ENCODE results near the gene KCNK10. TPM values are rescaled to one million over a fixed set of nuclear protein-coding genes. Genes with fewer than 3 reads are reported as not detected.

KCNK10 gene
- total and polyA plus RNA-seq, 2 experiments from 2014 or later, result 1.6 to 1.7 TPM

DNA sequence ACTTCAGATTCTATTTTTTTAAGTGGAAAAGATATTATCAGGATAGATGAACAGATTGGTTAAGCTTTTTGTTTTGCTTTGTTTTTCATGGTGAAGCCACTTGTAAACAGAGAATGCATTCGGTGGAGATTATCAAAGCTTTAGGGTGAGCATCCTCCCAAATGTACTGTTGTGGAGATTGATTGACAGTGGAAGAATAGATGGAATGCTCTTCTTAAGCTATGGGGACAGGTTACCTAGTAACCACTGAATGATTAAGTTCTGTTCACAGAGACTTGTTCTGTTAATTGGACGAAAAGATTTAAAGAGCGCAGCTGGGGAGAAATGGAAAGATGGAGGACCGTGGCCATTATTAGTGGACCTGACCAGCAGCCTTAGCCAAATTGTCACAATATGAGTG, 40.6 kb upstream of the KCNK10 start:
- DNase-seq (ENCODE audit: low spot score), result no peak
- Histone ChIP-seq H3K27ac (no peak overlapping the region), H3K9me3 (ENCODE audit: low read depth) (no peaks in the 10 kb centered on the region), H3K27me3 (no peaks in the 10 kb centered on the region), H3K79me2 (no peaks in the 10 kb centered on the region), H3K9me2 (replicated peaks; ENCODE audit: insufficient read depth) (no peaks in the 10 kb centered on the region), H3K36me3 (replicated peaks; ENCODE audit: insufficient read depth, low read depth) (no peaks in the 10 kb centered on the region), H3K4me3 (no peak overlapping the region), H3K4me2 (no peak overlapping the region), H4K20me1 (ENCODE audit: insufficient read depth, poor library complexity, severe bottlenecking) (no peaks in the 10 kb centered on the region), H2AFZ (no peak overlapping the region), H3K4me1 (ENCODE audit: insufficient read depth) (no peaks in the 10 kb centered on the region)
- WGBS (ENCODE audit: low lambda C conversion rate, missing lambda C conversion rate), result 84% methylated on average over 4 of the region's 4 CpGs
- TF ChIP-seq, protein P1, sequence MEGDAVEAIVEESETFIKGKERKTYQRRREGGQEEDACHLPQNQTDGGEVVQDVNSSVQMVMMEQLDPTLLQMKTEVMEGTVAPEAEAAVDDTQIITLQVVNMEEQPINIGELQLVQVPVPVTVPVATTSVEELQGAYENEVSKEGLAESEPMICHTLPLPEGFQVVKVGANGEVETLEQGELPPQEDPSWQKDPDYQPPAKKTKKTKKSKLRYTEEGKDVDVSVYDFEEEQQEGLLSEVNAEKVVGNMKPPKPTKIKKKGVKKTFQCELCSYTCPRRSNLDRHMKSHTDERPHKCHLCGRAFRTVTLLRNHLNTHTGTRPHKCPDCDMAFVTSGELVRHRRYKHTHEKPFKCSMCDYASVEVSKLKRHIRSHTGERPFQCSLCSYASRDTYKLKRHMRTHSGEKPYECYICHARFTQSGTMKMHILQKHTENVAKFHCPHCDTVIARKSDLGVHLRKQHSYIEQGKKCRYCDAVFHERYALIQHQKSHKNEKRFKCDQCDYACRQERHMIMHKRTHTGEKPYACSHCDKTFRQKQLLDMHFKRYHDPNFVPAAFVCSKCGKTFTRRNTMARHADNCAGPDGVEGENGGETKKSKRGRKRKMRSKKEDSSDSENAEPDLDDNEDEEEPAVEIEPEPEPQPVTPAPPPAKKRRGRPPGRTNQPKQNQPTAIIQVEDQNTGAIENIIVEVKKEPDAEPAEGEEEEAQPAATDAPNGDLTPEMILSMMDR (IDR thresholded peaks at IDR 0.05; ENCODE audit: poor library complexity), result no peak
- TF ChIP-seq EZH2 (IDR thresholded peaks at IDR 0.05; ENCODE audit: borderline replicate concordance) (no peak), EZH2phosphoT487 (IDR thresholded peaks at IDR 0.05; ENCODE audit: low read depth, severe bottlenecking, unreplicated experiment) (no peak)

GRCh38 chr14:88359500-88359899, 36.4 kb upstream of the KCNK10 start:
- Histone ChIP-seq H3K27me3 (no peaks in the 10 kb centered on the region), H3K79me2 (no peaks in the 10 kb centered on the region), H3K9me2 (replicated peaks; ENCODE audit: insufficient read depth) (no peaks in the 10 kb centered on the region), H3K27ac (no peak overlapping the region), H3K4me3 (no peak overlapping the region), H3K36me3 (replicated peaks; ENCODE audit: insufficient read depth, low read depth) (no peaks in the 10 kb centered on the region), H3K4me2 (no peak overlapping the region), H3K9me3 (ENCODE audit: low read depth) (no peaks in the 10 kb centered on the region), H2AFZ (no peak overlapping the region), H3K4me1 (ENCODE audit: insufficient read depth) (no peaks in the 10 kb centered on the region), H4K20me1 (ENCODE audit: insufficient read depth, poor library complexity, severe bottlenecking) (no peaks in the 10 kb centered on the region)
- WGBS (ENCODE audit: low lambda C conversion rate, missing lambda C conversion rate), result 70% methylated on average over 2 of the region's 2 CpGs
- TF ChIP-seq EZH2 (IDR thresholded peaks at IDR 0.05; ENCODE audit: borderline replicate concordance) (no peak), EZH2phosphoT487 (IDR thresholded peaks at IDR 0.05; ENCODE audit: low read depth, severe bottlenecking, unreplicated experiment) (no peak)
- TF ChIP-seq, protein P1 (IDR thresholded peaks at IDR 0.05; ENCODE audit: poor library complexity), result no peak
- DNase-seq (ENCODE audit: low spot score), result no peak

DNA sequence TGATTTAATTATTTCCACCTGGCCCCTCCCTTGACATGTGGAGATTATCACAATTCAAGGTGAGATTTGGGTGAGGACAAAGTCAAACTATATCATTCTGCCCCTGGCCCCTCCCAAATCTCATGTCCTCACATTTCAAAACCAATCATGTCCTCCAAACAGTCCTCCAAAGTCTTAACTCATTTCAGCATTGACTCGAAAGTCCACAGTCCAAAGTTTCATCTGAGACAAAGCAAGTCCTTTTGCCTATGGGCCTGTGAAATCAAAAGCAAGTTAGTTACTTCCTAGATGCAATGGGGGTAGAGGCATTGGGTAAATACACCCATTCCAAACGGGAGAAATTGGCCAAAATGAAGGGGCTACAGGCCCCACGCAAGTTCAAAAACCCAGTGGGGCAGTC, 31.3 kb upstream of the KCNK10 start:
- no peaks in the 10 kb centered on the region for H3K36me3 ChIP-seq (replicated peaks; ENCODE audit: insufficient read depth, low read depth)
- no peak overlapping the region for H3K27ac ChIP-seq
- no peak overlapping the region for H2AFZ ChIP-seq
- no peaks in the 10 kb centered on the region for H3K27me3 ChIP-seq
- no peaks in the 10 kb centered on the region for H3K9me3 ChIP-seq (ENCODE audit: low read depth)
- no peak overlapping the region for H3K4me2 ChIP-seq
- TF ChIP-seq, protein P1 (IDR thresholded peaks at IDR 0.05; ENCODE audit: poor library complexity), result no peak
- TF ChIP-seq EZH2phosphoT487 (IDR thresholded peaks at IDR 0.05; ENCODE audit: low read depth, severe bottlenecking, unreplicated experiment) (no peak), EZH2 (IDR thresholded peaks at IDR 0.05; ENCODE audit: borderline replicate concordance) (no peak)
- 78% methylated on average over 3 of the region's 3 CpGs for WGBS (ENCODE audit: low lambda C conversion rate, missing lambda C conversion rate)
- H3K79me2 ChIP-seq, result no peaks in the 10 kb centered on the region
- no peaks in the 10 kb centered on the region for H4K20me1 ChIP-seq (ENCODE audit: insufficient read depth, poor library complexity, severe bottlenecking)
- H3K4me3 ChIP-seq, result no peak overlapping the region
- H3K9me2 ChIP-seq (replicated peaks; ENCODE audit: insufficient read depth), result no peaks in the 10 kb centered on the region
- no peaks in the 10 kb centered on the region for H3K4me1 ChIP-seq (ENCODE audit: insufficient read depth)
- no peak for DNase-seq (ENCODE audit: low spot score)

GRCh38 chr14:88352698-88353097, 29.6 kb upstream of the KCNK10 start:
- no peak overlapping the region for H3K27ac ChIP-seq
- no peaks in the 10 kb centered on the region for H3K36me3 ChIP-seq (replicated peaks; ENCODE audit: insufficient read depth, low read depth)
- no peak for DNase-seq (ENCODE audit: low spot score)
- H3K27me3 ChIP-seq, result no peaks in the 10 kb centered on the region
- no peaks in the 10 kb centered on the region for H3K79me2 ChIP-seq
- H2AFZ ChIP-seq, result no peak overlapping the region
- no peaks in the 10 kb centered on the region for H3K9me2 ChIP-seq (replicated peaks; ENCODE audit: insufficient read depth)
- H3K4me2 ChIP-seq, result no peak overlapping the region
- no peaks in the 10 kb centered on the region for H3K9me3 ChIP-seq (ENCODE audit: low read depth)
- H4K20me1 ChIP-seq (ENCODE audit: insufficient read depth, poor library complexity, severe bottlenecking), result no peaks in the 10 kb centered on the region
- no peaks in the 10 kb centered on the region for H3K4me1 ChIP-seq (ENCODE audit: insufficient read depth)
- TF ChIP-seq EZH2 (IDR thresholded peaks at IDR 0.05; ENCODE audit: borderline replicate concordance) (no peak), EZH2phosphoT487 (IDR thresholded peaks at IDR 0.05; ENCODE audit: low read depth, severe bottlenecking, unreplicated experiment) (no peak)
- TF ChIP-seq, protein P1 (IDR thresholded peaks at IDR 0.05; ENCODE audit: poor library complexity), result no peak
- 39% methylated on average over 3 of the region's 3 CpGs for WGBS (ENCODE audit: low lambda C conversion rate, missing lambda C conversion rate)
- H3K4me3 ChIP-seq, result no peak overlapping the region
